ENCODE measurements around the gene WDFY4.

DNA sequence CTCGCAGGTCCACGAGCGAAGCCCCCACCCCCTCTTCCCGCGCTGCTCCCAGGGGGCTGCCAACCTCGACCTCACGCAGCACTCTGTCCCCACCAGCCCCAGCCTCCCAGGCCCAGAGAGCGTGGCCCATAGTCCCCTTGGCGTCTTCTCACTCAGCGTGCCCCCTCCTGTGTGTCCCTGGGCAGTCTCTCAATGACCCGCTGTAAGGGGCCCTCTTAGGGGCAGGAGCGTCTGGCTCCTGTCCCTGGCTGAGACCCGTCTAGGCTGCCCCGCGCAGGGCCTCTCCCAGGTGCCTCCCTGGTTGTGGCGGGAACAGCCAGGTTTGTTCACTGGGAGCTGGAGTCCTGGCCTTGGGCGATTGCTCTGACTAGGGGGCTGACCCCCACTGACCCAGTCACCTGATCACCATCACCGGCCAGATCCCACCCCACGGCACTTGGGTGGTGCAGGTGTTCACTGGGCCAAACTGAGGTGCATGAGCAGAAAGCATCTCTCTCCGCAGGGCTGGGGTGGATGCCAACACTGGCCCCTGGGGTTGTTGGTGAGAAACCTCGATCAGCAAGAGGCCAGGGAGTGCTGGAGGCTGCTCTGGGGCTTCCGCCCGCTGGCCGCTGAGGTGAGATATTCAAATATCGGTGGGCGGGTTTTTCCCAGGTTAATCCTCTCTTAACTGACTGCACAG, 12.6 kb upstream of the WDFY4 start:
- TF ChIP-seq, protein P1, sequence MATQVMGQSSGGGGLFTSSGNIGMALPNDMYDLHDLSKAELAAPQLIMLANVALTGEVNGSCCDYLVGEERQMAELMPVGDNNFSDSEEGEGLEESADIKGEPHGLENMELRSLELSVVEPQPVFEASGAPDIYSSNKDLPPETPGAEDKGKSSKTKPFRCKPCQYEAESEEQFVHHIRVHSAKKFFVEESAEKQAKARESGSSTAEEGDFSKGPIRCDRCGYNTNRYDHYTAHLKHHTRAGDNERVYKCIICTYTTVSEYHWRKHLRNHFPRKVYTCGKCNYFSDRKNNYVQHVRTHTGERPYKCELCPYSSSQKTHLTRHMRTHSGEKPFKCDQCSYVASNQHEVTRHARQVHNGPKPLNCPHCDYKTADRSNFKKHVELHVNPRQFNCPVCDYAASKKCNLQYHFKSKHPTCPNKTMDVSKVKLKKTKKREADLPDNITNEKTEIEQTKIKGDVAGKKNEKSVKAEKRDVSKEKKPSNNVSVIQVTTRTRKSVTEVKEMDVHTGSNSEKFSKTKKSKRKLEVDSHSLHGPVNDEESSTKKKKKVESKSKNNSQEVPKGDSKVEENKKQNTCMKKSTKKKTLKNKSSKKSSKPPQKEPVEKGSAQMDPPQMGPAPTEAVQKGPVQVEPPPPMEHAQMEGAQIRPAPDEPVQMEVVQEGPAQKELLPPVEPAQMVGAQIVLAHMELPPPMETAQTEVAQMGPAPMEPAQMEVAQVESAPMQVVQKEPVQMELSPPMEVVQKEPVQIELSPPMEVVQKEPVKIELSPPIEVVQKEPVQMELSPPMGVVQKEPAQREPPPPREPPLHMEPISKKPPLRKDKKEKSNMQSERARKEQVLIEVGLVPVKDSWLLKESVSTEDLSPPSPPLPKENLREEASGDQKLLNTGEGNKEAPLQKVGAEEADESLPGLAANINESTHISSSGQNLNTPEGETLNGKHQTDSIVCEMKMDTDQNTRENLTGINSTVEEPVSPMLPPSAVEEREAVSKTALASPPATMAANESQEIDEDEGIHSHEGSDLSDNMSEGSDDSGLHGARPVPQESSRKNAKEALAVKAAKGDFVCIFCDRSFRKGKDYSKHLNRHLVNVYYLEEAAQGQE (IDR thresholded peaks at IDR 0.05; ENCODE audit: borderline replicate concordance in 1 of 2, low read depth in 1 of 2, low read length in 2 of 2) = no peak
- no peak for TF ChIP-seq NFE2L2 (IDR thresholded peaks at IDR 0.05; ENCODE audit: low read length)
- no peak for TF ChIP-seq KLF13 (CRISPR knock-in tag; IDR thresholded peaks at IDR 0.05)
- no peak for TF ChIP-seq PBX3 (CRISPR knock-in tag; IDR thresholded peaks at IDR 0.05; ENCODE audit: borderline replicate concordance)
- TF ChIP-seq, protein P2, sequence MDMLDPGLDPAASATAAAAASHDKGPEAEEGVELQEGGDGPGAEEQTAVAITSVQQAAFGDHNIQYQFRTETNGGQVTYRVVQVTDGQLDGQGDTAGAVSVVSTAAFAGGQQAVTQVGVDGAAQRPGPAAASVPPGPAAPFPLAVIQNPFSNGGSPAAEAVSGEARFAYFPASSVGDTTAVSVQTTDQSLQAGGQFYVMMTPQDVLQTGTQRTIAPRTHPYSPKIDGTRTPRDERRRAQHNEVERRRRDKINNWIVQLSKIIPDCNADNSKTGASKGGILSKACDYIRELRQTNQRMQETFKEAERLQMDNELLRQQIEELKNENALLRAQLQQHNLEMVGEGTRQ (IDR thresholded peaks at IDR 0.05; ENCODE audit: low read depth, low read length) = no peak
- TF ChIP-seq, protein P2 (CRISPR knock-in tag; IDR thresholded peaks at IDR 0.05; ENCODE audit: borderline replicate concordance) = no peak
- TF ChIP-seq ZSCAN29 (CRISPR knock-in tag; conservative IDR thresholded peaks at IDR 0.05) = no peak
- no peak for TF ChIP-seq RAD21 (CRISPR knock-in tag; IDR thresholded peaks at IDR 0.05)
- TF ChIP-seq CREM (IDR thresholded peaks at IDR 0.05) = no peak
- no peak for TF ChIP-seq CREM (CRISPR knock-in tag; IDR thresholded peaks at IDR 0.05)
- TF ChIP-seq ELF4 (CRISPR knock-in tag; IDR thresholded peaks at IDR 0.05; ENCODE audit: borderline replicate concordance) = no peak
- no peak for TF ChIP-seq ZNF777 (CRISPR knock-in tag; IDR thresholded peaks at IDR 0.05)
- no peak for TF ChIP-seq THRA (CRISPR knock-in tag; IDR thresholded peaks at IDR 0.05; ENCODE audit: borderline replicate concordance)
- TF ChIP-seq ZBTB7A (CRISPR knock-in tag; IDR thresholded peaks at IDR 0.05) = no peak
- TF ChIP-seq EZH2 (conservative IDR thresholded peaks at IDR 0.05; ENCODE audit: low read depth, low read length) = no peak

Measured in HepG2 (cell line).